ENCODE measurements around the gene RERG.

The RERG gene

DNA sequence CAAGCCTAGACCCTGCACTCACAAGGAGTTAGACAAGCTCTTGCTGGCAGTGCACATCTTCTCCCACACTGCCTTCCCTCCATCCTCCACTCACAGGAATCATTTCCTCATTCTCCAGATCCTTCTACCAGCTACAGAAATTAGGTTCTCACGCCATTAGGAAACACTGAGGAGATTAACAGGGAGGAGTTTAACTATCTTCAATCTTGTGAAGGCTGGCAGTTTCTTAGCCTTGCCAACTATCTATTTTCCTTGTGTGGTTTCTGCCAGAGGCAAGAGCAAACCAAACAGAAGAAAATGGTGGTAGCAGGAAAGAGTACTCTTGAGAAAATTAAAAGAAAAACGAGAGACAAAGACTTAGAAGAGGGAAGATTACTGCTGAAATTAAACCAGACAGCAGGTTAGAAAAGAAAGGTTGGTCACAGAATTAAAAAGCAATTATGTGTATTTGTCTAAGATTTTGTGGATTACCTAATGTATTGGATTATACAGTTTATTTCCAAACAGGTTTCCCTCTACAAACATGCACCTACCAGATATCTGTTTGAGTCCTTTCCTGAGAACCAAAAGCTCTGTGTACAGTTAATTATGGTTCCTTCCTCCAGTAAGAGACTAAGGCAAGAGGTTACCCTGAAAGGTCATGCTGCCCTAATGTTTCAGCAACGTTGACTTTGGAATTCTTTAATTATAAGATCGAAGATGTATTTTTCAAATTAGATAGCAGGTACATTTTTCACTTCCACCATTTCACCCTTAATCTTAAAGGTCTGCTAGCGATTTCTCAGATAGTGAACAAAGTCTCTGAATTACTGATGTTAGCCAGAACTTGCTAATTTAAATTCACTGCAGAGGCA, 5.0 kb downstream of the RERG start:
- no peak for DNase-seq

DNA sequence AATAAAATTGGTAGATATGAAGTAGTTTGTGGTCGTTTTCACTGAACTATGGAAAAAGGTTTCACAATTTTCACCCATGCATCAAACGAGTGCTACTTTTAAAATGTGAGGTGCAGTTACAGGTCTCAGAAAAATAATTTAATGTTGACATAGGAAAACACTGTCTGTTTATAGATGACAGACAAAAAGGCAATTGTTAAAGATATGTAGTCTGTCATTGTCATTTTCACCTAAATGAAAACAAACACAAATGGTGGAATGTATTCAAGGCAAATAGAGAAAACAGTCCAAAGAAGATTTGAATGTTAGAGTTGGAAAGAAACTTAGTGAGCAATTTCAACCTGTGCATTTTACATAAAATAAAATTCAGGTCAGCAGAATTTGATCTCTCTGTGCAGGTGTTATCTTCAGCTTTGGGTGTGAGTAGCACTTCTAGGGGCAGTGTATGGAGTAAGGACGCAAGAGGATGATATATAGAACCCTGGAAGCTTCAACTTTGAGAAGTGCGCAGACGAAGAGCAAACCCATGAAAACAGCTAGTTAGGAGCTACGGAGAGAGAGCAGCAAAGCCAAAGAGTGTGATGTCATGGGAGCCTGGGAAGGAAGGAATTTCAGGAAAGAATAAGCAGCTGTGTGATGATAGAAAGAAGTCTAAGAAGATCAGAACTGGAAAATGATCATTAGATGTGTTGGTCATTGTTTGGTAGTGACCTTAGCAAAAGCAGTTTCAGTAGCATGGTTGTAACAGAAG, 6.2 kb downstream of the RERG start:
- no peak for DNase-seq

DNA sequence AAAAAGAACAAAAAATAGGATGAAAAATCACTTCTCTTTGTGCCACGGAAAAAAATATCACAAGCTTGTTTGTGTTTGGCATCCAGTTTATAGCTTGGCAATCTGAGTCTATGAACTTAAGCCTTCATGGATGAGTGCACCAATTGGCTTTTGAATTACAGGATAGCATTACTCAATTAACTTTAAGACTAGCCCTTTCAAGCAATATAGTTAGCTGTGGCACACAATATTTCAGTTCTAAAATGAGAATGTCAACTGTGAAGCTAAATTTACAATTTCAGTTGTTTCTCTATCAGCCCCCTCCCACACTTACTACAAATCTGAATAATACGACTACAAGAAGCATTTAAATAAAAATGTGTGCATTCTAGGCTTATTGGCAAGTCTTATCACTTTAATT, 8.3 kb downstream of the RERG start:
- DNase-seq, result no peak

DNA sequence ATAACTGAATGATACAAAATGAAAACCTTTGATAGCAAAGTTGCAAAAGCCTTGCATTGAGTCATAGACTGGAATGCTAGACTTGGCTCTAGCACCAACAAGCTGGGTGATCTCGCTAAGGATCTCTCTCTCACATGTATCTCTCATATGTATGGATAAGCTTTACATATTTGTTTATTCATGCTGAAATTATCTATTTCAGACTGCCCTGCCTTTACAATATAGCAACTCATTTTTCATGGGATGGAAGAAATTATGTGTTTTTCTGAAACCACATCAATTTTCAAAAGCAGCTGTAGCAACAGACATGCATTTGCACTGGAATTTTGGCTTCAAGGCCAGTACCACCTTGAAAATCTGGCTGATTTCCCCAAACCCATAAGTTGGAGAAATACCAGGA, 11.4 kb downstream of the RERG start:
- DNase-seq, result no peak

DNA sequence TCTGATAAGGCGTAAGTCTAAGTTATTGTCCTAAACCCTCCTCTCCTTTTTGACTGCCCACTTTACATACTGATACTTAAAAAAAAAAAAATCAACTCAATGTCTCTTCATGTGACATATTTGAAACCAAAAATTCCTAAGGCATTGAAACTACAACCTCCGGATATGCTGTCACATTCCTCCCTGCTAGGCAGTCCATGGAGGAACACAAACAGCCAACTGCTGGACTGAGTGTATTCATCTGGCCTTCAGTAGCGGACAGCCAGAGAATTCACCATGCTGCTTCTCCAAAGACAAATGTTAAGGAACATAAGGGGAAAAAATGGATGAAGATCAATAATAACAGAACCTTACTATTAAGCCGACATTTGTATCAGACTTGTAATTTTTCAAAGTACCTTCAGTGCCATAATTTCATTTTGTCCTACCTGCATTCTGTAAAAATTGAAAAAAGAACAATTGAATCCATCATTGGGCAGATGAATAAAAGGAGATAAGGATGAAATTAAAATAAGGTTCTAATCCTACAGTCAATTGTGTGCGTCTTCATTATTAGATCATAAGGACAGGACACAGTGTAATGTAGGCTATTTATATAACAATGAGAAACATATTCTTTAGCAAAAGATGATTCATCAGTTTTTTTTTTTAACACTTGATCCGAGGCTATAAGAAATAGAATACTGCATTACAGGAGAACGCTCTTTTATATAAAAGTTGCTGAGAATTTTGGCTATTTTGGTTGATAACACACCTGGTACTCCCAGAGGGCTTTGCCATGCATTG, 12.2 kb downstream of the RERG start:
- no peak for DNase-seq

DNA sequence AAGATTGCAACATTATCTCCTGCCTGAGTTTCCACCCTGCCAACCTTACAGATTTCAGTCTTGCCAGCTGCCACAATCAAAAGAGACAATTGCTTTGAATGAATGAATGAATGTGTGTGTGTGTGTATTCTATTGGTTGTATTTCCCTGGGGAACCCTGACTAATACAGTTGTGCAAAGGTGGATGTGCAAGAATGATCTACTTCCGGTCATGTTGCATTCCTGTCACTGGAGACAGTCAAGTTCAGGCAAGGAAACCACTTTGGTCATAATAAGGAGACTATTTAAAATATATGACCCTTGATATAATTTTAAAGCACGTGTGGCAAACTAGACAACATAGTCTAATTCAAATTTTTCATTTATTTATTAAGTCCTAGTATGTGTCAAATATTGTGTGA, 13.1 kb downstream of the RERG start:
- DNase-seq, result no peak

DNA sequence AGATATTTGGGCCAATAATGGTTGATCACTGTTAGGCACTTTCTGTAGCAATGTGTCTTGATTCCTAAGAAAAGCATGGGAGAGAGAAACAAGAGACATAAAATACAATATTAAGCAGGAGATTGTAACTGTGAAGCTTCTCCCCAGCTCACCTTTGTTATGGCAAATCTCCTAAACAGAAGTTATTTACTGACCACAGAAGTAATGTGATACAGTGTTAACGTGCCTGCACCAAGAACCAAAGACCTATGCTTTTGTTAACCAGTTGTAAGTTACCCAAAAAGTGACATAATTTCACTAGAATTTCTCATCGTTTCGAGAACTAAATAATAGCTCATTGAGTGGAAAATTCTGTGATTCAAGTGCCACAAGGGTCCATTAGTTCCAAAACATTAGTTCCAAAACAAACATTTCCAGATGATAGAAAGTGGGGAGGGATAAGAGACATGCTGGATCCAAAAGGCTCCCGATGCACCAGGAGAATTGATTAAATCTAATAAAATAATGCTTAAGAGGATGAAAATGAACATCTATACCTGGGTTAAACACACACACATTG, 14.3 kb downstream of the RERG start:
- no peak for DNase-seq

DNA sequence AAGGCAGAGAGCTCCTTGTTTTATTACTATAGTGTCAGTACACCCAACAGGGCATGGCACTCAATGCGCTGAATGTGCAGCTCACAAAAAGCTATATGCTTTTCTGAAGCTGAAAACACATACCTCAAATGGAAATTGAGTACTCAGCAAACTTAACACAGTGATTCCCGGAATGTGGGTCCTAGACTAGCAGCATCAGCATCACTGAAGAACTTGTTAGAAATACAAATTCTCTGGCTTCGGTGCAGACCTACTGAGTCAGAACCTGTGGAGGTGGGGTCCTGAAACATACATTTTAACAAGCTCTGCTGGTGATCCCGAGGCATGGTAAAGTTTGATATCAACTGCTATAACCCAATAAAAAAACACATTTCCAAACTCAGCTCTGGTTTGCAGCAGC, 14.9 kb downstream of the RERG start:
- DNase-seq, result no peak

DNA sequence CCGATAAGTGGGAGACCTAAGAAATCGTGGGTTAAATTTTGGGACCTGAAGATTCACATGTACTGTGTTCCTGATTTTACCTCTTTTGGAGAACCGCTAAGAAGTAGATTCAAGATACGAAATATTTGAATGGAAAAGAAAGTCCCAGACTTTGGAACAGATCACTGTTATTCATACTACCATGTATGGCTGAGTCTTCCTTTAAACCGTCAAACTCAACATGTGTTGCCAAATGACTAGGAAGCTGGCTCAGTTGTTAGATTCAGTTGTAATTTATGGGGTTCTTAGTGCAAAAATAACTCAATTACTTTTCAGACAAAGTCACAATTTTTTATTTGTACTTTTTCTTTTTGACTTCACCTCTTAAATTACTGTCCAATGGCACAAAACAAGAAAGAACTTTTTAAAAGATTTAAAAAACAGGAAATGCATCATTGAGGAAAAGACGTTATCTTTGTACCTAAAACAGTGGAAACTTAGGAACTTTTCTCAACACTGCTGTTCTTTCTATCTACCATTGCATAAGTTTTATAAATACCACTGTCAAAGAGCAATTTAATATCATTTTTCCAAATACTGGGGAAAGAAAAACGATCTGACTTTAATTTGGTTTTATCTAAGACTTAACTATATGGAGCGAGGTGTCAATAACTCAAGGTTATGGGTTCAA, 15.7 kb downstream of the RERG start:
- no peak for DNase-seq

DNA sequence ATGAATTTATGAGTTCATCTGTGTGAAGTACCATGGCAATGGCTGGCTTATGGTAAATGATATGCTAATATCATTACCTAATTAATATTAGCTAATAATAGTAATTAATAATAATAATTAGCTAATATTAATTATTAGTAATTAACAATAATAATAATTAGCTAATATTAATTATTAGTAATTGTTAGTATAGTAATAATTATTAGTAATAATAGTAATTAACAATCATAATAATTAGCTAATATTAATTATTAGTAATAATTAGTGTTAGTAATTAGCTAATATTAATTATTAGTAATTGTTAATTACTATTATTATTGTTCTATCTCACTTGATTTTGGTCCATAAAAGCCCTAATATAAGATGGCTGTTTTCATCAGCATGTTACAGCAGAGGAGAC, 19.8 kb downstream of the RERG start:
- DNase-seq, result no peak

DNA sequence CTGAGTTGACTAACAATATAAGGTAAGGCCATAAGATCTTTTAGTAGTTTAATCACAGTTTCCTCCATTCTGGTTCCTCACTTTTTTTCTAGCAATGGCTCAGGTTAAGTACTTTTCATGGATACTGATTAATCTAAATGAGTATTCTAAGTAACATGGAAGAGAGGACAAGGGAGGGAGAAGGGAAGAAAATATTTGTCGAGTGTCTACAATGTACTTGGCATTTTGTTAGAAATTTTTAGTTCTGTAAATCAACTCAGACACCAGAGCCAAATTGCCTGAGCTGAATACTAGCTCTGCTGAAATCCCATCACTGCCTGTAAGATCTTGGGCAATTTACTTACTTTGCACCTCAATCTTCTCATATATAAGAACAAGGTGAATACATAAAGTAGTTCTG, 20.2 kb downstream of the RERG start:
- no peak for DNase-seq

DNA sequence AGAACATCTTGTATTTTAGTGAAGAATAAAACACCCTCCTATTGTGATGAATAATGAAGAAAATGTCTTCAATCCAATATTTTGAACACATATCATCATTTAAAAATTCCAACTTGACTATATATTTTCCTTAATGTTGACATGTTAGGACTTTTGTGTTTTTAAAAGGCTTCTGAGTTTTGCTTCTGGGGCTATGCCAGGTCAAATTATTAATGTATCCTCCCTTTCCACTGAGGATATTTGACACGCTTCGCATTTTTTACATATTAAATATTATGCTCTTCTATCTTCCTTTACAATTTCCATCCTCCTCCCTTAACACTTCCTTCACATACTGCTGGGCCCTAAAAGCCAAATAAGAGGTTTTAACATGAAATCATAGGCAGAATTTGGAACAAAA, 20.6 kb downstream of the RERG start:
- DNase-seq, result no peak

DNA sequence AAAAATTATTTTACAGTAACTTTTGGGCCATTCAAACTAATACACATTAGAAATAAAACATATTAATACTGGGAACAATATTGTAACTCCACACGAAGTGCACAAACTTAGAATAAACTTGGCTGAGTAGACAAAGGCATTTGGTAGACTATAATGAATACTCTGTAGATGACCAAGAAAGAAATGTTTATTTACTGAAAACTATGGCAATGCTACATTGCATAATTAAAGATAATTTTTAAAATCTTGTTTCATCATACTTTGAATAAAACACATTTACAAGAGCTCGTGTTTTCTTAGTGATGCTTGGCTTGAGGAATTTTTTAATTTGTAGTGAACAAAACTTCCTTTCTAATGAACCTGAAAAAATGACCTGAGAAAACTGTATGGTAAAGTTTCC, 21.3 kb downstream of the RERG start:
- DNase-seq, result no peak

DNA sequence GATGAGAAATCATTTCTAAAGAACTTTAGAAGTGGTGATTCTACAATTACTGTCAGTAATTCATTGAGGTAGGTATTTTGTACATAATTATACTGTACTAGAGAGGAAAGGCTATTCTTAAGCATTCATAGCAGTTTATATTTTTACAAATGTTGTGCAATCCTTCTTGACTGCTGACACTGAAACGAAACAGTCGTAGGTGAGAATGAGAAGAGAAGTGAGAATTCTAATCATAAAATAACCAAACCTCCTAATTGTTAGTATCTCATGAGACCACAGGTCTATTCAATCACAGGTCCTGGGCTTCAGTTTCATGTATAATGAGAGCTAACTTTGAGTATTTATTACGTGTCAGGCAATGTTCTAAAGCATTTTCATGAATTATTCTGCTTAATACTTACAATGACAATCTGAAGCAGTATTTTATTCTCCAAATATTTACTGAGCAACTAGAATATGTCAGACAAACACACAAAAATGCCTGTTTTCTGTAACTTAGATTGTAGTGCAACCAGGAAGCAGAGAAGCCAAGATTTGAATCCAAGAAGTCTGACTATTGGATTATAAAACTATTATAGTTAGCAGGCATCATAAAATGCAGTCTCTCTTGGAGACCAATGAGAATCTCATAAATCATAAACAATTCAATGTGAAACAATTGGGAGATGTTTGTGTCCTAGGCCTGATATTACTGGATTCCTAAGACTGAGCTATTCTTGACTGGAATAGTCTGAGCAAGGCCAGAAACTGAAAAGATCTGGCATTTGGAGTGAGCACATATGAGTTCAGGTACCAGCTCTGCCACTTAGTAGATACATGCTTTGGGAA, 24.3 kb downstream of the RERG start:
- no peak for DNase-seq

DNA sequence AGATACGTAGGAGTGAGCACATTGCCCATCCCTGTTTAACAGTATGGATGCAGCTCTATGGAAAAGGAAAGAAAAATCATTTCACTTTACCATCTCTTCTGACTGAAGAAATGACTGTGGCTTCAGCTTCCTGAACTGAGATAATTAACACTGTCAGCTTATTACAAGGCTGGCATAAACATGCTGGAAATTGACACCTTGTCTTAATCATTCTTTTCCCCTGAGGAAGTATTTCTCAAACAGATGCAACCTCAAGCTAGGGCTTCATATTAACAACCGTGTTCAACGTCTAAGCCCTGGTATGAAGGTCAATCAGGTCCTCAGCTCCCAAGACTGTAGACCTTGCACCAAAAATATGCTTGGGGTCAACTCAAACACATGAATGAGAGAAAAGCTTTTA, 25.0 kb downstream of the RERG start:
- DNase-seq, result no peak

DNA sequence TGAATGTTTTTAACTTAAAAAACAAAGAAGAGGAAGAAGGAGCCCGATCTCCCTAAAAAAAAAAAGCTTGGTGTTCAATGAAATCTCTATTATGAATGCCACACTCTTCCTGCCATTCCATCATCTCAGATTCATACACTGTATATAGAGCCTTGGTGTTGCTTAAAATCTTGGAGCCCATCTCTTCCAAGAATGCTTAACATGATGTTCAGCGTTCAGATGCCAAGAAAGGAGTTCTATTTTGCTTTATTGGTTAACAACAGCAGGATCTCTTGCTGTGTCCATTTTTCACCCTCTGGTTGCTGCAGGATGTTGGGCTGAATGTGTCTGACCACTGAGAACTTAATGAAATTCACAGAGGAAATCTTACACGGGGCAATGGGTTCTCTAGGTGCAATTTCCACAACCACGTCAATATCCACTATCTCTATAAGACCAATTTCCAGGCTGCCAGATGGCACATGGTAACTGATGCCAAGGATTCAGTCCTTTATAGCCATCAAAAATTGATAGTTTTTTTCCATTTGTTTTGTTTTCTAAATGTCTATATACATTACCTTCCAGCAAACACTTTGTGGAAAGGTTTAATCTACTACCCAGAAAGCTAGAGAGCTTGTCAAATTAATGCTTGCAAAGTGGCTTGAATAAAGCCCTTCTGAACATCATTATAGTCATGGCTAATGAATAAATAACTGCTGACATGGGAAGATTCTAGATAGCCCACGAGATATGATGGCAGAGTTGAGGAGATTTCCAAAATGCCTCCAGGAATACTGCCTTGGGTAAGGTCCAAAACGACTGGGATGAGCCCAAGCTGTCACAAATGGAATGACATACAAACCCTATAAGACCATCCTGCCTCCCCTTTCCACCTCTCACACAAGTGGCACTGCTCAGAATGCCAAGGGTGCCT, 26.5 kb downstream of the RERG start:
- no peak for DNase-seq

DNA sequence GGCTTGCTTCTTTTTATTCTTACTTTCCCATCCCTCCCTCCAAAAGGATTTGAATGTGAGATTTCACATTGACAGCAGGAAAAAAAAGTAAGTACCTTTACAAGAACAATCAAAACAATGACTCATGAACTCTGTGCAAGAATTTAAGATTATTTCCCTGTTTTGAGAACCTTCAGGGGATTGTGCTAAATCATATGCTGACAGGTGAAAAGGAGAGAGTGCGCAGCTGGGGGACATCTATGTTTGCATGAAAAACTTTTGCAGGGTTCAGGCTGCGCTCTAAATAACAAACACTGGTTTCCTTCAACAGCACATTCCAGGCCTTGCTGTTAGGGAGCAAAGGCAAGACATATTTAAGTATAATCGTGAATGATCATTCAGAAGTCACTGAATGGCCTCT, 27.3 kb downstream of the RERG start:
- DNase-seq, result no peak

DNA sequence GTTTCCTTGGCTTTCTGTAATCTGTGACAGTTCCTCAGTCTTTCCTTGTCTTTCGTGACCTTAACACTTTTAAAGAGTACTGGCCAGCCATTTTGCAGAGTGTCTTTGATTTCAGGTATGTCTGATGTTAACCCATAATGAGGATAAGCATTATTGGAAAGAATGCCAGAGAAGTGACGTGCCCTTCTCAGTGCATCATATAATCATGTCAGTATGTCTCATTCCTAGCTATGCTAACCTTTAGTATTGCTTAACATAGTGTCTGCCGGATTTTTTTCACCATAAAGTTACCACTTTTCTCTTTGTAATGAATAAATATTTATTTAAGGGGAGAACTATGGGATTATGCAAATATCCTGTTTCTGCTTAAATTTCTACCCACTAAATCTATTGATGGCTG, 28.5 kb downstream of the RERG start:
- DNase-seq, result no peak

DNA sequence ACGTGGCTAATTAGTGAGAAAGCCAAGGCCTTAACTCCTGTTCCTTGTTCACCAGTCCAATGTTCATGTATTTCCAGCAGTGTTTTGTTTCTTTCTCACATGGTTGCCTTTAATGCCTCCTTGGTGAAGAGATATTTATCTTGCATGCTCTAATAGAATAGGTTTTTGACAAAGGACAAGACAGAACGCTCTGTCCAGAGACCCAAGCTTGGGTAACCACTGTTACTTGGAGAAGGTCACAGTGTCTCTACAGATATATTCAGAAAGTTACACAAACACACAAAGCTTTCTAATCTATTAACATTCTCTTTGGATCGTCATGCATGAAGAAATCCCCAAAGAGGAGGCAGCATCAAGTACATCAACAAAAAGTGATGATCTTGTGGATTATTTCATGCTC, 33.1 kb downstream of the RERG start:
- DNase-seq, result no peak

DNA sequence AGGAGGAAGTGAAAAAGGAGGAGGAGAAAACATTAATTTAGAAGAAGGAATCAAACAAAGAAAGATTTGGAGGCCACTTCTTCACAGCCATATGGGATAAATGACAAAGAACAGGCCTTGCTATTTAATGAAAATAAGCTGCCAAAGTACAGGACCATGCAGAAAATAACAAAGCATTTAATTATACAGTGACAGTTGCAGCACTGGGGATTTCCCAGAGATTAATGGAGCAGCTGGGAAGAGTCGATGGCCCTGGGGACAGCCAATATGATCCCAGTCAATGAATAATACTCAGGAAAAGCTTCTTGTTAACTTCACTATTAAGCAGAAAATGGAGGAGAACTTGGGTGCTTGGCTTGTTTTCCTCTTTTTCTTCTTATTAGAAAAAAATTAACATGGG, 34.6 kb downstream of the RERG start:
- no peak for DNase-seq

DNA sequence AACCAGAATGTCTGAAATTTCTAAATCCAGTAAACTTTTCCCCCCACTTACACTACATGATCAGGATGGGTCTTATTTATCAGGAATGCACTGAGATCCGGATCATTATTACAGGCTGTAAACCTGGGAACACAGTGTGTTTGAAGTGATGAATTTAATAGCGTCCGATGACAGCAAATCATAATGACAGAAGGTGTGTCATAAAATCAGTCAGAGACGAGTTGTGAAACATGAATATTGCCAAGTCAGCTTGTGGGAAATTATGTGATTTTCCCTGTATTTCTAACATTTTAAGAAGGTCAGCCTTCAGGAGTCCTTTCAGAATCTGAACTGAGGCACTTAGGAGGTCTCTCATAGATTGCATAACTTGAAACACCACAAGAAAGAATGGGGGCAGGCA, 36.7 kb downstream of the RERG start:
- no peak for DNase-seq
